KOPT-K1 (cell line): ENCODE results near the gene E2F4.

Experiments
- H3K27ac ChIP-seq: fragments of 200-600 bp; sonication (generic); 2 replicates; pipeline ENCODE4 v1.5.1; 2016; ENCODE audit warnings: antibody characterized with exemption, mild to moderate bottlenecking, low read depth, low read length; ENCODE audit not compliant: poor library complexity, severe bottlenecking
- H3K36me3 ChIP-seq: fragments of 200-600 bp; sonication (generic); 2 replicates; pipeline ENCODE4 v1.5.1; 2017; ENCODE audit warnings: antibody characterized with exemption, mild to moderate bottlenecking, low read length, moderate library complexity; ENCODE audit not compliant: insufficient read depth
- H3K9me3 ChIP-seq: fragments of 200-600 bp; sonication (generic); 2 replicates; pipeline ENCODE4 v1.5.1; 2017; ENCODE audit warnings: antibody characterized with exemption, low read length, mild to moderate bottlenecking; ENCODE audit not compliant: insufficient read depth, poor library complexity, severe bottlenecking

Gene E2F4

DNA sequence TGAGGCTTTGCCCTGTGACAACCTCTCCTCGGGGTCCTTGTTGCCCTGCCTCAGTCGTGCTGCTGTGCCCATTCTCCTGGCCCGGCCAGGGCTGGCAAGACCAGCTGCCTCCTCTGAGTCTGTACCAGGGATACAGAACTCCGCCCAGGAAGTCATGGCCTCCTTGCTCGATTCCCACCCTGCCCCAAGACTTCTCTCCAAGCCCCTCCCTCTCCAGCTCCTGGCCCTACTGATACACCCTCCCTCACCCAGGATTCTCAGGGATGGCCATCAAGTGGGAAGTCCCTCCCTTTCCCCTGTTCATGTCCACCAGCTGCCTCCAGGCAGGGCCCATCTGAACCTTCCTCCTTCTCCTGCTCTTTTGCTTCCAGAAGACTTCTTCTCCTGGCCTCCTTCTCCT lies 23.8 kb downstream of the E2F4 start:
- H3K27ac ChIP-seq: no peak overlapping the region
- H3K36me3 ChIP-seq: no peaks in the 10 kb centered on the region
- no peaks in the 10 kb centered on the region for H3K9me3 ChIP-seq

DNA sequence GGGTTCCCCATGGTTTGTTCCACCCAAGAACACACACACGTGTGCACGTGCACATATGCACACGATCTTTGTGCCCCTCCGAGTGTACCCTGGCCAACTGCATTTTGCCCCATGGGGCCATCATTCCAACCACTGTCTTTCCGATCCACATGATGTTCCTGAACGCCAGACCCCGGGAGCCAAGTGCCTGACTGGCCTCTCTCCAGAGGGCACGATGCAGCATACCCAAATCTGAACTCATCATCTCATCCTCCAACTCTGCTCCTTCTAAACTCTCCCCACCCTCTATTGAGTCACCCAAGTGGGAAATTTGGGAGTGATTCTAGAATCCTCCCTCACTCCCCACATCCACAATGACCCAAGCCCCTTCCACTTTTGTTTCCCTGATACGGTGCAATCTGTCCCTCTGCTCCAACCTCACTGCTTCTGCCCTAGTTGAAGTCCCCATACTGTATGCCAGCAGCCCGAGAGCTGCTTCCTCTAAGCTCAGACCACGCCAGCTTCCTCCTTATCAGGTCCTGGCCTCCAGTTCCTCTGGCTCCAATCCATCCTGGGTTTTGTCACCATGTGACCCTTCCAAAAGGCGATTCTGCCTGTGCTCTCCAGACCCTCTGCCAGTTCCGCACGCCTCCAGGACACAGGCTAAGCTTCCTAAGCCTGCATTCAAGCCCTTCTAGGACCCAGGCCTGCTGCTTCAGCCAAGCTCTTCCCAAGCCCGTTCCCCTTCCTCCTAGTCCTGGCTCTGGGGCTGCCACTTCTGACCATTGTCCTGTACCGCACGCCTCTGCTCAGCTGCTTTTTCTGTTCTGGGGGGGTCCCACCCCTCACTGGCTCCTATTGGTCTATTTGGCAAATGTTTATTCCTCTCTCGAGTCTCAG lies 24.9 kb downstream of the E2F4 start:
- Histone ChIP-seq H3K36me3 (no peaks in the 10 kb centered on the region), H3K27ac (no peak overlapping the region), H3K9me3 (no peaks in the 10 kb centered on the region)

DNA sequence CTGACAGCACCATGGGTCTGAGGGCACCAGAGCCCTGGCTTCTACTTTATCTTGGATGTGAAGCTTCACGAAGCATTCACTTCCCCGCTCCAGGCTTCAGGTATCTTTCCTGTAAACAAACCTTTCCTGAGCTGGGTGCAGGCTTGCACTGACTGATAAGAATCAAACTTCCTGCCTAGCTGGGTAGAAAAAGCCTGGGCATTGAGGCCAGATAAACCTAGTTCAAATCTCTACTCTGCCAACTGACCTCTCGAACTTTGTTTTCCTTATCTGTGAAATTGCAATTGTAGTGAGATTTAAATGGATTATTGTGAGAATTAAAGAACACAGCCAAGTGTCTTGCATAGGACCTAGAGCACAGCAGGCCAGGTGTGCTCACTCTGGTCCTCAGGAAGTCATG lies 32.0 kb downstream of the E2F4 start:
- Histone ChIP-seq H3K27ac (no peak overlapping the region), H3K36me3 (peaks cover 11% of the 10 kb centered on the region)

DNA sequence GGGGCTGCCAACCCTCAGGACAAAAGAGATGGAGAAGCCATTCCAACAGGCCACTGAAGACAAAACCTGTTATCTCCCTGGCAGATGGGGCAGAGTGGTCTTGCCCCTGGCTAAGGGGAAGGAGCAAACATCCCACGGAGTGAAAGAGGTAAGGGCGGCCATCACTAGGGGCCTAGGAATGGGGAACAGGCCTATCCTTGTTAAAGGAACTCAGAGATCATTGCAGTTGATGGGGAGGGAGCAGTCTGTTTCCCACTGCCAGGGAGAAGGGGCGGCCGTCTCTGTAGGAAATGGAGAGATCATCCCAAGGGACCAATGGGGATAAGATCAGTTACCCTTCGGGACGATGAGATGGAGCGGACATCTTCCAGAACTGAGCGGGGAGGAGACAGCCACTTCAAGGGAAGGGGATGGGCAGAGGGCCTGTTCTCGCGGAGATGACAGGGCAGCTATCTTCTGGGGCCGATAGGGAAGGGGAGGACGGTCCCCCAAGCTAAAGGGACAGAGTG lies 34.4 kb downstream of the E2F4 start:
- no peaks in the 10 kb centered on the region for H3K9me3 ChIP-seq
- peak overlapping the region; percentile 70 for H3K27ac ChIP-seq
- H3K36me3 ChIP-seq: peaks cover 34% of the 10 kb centered on the region

More for the DNA sequence above, 32.0 kb downstream of the E2F4 start:
- H3K9me3 ChIP-seq: no peaks in the 10 kb centered on the region

DNA sequence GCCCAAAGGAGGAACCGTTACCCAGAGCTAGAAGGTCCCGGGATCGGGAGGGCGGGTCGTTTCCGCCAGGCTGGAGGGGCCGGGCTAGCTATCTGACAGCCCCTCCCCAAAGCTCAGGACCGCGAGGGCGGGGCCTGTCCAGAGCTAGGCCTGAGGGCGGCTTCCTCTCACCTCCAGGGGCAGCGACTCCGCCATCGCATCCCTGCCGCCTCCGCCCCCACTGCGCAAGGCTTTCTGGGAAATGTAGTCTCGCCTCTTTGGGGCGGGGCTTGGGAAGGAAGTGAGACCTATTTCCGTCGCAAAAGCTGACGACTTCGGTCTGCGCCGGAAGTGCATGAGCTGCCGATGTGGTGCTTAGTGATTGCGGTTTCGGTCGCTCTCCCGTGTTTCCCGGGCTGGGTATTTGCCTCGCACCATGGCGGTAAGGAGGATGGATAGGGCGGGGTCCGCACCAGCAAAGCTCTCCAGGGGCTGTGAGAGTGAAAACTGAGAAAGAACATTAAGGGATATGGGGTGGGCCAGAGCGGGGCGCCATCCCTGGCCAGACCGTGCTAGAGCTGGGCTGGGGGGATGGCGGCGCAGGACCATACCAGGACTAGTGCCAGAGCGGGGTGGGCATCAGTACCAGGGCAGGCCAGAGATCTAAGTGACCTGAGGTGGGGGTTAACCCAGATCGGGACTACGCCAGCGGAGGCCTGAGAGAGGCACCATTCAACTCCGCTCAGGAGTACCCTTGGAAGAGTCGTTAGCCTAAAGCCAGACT lies 35.0 kb downstream of the E2F4 start, which contains the start of gene TMEM208:
TMEM208 (plus strand) TSS at position 327 of the 763 bp plus-strand sequence; CDS start at position 416, 89 bp downstream.
- Histone ChIP-seq H3K27ac (peak within 1 kb of the TSS; percentile 70), H3K36me3 (peaks cover 40% of the 10 kb centered on the region), H3K9me3 (no peaks in the 10 kb centered on the region)

DNA sequence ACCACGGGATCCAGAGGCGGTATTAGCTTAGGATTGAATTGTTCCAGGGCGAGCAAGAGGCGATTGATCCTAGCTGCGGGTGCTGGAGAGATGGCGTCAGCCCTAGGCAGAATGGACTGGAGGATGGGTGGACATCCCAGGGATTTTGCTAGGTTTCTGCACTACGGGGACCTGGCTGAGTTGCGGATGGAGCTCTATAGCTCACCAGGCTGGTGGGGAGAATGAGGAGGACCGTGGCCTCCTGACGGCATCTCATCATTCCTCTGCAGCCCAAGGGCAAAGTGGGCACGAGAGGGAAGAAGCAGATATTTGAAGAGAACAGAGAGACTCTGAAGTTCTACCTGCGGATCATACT lies 35.6 kb downstream of the E2F4 start:
- H3K9me3 ChIP-seq: no peaks in the 10 kb centered on the region
- peaks cover 43% of the 10 kb centered on the region for H3K36me3 ChIP-seq
- H3K27ac ChIP-seq: peak overlapping the region; percentile 70

DNA sequence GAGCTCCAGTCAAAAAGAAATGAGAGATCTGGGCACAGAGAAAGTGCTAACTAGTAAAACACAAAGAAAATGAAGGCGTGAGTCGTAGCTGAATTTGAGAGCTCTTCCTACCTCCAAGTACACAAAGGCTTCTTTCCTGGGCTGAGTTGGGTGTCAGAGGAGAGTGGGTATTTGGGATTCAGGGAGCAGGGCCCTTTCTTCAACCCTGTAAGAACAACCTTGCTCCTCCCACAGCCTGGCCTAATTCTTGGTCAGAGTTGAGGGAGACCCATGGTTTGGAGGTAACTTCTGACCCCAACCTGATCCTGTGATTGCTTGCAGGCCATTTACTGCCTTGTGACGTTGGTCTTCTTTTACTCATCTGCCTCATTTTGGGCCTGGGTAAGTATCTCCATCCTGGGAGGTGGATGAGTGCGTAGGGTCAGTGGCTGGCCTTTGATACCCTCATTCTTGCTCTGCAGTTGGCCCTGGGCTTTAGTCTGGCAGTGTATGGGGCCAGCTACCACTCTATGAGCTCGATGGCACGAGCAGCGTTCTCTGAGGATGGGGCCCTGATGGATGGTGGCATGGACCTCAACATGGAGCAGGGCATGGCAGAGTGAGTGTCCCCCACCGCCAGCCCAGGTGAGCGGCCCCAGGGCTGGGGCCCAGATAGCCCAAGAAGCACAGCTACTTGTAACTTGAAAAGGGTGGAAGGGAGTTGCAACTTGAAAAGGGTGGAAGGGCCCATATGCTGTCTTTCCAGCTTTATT lies 36.3 kb downstream of the E2F4 start:
- peaks cover 45% of the 10 kb centered on the region for H3K36me3 ChIP-seq
- peak overlapping the region; percentile 70 for H3K27ac ChIP-seq
- no peaks in the 10 kb centered on the region for H3K9me3 ChIP-seq

DNA sequence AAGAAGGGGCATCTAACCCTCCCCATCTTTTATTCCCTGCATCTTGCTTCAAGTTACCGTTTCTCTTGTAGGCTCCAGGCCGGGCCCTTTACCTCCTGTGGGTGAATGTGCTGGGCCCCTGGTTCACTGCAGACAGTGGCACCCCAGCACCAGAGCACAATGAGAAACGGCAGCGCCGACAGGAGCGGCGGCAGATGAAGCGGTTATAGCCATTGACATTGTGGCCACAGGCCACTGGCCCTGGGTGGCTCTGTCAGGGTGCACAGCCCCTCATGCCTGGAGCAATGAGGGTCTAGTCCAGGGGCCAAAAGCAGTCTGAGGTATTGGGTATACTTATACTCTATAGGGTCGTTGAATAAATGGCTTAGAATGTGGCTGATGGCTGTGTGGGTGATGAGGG lies 37.0 kb downstream of the E2F4 start:
- H3K36me3 ChIP-seq: peaks cover 49% of the 10 kb centered on the region

DNA sequence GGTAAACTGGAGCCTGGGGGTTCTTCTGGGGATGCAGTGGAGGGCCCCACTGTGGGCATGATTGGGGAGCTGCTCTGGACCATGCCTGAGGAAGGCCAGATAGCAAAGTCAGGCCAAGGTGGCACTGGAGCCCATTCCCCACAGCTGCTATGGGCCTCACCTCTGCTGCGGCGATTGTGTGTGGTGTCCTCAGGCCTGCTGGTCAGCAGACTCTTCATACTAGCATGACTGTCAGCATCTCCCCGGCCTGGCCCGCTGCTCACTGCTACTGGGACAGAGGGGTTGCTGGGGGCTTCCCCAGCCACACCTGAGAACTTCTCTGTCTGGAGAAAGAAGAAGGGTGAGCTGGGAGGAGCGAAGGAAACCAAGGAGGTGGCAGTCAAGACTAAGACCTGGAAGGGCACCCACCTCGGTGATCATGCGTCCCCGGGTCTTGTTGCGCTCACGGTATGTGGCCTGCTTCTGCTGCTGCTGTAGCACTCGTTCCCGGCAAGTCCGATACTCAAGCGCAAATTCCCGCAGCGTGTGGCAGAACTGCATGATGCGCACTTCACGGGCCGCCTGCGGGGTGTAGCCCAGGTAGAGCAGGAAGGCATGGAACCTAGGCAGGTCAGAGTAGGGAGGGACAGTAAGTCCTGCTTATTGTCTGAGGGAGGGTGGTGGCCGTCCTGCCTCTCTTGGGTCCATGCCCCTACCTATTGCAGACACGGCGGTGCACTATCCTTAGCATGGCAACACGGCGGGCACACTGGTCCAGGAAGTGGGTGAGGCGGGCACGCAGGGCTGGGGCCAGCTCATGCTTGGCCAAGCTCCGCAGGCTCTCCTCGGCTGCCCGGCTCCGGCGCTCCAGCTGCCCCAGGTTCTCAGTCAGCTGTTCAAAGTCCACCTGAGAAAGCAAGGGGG lies 38.2 kb downstream of the E2F4 start:
- no peaks in the 10 kb centered on the region for H3K9me3 ChIP-seq
- H3K27ac ChIP-seq: no peak overlapping the region
- peaks cover 58% of the 10 kb centered on the region for H3K36me3 ChIP-seq

More for the DNA sequence above, 37.0 kb downstream of the E2F4 start:
- H3K9me3 ChIP-seq: no peaks in the 10 kb centered on the region
- H3K27ac ChIP-seq: no peak overlapping the region

DNA sequence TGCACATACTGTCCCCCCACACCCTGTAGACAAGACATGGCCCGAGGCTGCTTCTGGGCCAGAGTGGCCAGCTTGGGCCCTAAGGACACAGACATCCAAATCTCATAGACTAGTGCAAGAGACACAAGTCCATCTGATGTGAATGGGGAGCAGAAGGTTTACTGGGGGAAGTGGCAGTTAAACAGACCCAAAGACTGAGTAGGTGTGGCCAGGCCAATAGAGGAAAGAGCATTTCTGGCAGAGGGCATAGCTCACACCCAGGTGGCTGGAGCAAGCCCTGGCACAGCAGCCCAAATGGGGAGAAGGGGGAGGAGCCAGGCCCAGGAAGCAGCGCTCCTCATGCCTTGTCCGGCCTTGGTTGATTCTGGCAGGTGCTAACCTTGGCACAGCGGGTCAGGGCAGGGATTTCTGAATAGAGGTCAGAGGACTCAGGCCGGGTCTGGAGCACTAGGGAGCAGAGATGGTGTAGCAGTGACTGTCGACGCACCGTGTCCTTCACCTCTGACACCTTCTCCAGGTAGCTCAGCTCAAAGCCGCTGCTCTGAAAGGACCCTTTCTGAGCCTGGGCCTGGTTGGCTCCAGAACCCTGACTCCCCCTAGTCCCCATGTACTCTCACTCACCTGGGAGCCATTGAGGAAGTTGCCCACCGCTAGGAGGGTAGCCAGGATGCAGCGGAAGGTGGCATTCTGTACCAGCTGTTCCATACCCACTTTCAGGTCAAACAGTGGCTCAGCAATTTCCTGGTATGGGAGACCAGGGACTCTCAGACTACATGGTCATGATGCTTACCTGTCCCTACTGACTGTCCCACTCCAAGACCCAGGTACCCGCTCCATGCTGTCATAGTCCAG lies 39.1 kb downstream of the E2F4 start:
- H3K9me3 ChIP-seq: no peaks in the 10 kb centered on the region
- H3K27ac ChIP-seq: no peak overlapping the region
- H3K36me3 ChIP-seq: peaks cover 61% of the 10 kb centered on the region

DNA sequence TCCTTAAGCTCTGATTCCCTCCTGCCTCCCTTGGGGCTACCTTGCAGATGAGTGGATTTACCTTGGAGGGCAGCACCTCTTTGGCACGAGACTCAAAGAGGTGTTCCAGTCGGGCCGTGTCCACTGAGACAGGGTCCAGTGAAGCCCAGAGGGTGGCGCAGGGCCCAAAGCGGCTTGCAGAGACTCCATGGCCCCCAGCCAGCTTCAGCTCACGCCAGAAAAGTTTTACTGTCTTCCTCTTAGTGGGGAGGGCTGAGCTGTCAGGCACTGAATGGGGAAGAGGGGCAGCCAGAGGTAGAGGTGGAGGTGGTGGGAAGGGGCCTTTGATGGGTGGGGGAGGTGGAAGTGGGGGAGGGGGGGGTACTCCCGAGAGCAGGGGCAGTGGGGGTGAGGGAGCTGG lies 41.6 kb downstream of the E2F4 start:
- Histone ChIP-seq H3K9me3 (no peaks in the 10 kb centered on the region), H3K27ac (no peak overlapping the region), H3K36me3 (peaks cover 71% of the 10 kb centered on the region)

DNA sequence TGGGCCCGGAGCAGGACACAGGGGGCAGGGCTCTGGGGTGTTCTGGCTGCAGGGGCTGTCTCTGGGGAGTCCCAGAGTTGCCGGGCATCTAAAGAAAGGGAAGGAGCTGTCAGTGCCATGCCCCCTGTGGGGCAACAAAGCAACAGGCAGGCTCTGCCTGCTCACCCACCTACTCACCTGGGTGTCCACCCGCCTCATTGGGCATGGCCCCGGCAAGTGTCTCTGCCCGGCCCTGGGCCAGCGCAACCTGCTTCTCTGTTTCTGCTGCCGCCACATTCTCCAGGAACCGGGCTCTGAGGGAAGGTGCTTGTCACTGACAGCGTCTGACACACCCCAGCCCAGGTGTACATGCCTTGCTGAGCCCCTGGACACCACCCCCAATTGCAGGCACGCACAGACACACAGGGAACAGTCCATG lies 42.2 kb downstream of the E2F4 start:
- no peak overlapping the region for H3K27ac ChIP-seq
- H3K9me3 ChIP-seq: no peaks in the 10 kb centered on the region
- H3K36me3 ChIP-seq: peaks cover 71% of the 10 kb centered on the region

DNA sequence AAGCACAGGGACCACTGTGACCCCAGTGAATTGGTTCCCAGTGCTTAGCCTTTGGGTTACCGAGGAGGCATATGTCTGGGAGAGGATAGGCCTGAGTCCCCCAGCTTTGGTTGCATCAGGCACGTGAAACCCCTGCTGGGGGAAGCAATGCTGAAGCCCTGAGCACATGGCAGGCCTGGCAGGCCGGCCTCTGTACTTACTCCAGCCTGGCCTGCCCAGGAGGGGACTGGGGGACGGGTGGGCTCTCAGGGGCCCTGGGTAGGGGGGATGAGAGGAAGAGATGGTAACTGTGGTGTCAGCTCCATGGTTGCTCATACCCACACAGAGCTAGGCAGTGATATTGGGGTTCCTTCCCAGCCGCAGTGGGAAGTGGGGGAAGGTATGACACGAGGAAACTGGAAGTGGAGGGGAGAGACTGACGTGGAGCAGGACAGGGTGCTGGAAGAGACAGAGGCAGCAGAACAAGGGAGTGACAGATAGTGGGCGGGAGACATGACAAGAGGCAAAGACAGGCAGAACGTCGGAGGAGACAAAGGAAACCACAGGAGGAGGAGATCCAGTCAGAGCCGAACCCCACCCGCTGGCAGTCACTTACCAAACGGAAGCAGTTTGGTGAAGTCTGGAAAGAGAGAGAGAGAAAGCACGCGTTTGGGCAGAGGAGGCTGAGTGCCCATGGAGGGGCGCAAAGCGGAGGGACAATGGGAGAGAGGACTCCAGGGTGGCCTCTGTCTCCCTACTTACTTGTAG lies 44.0 kb downstream of the E2F4 start:
- H3K9me3 ChIP-seq: no peaks in the 10 kb centered on the region
- peak overlapping the region; percentile 80 for H3K27ac ChIP-seq
- peaks cover 56% of the 10 kb centered on the region for H3K36me3 ChIP-seq
